Measurements from ENCODE around the gene TWIST2. TPM values are rescaled to one million over a fixed set of nuclear protein-coding genes. Genes with fewer than 3 reads are reported as not detected.

TWIST2 gene
- polyA plus RNA-seq, 1 donor from 2014 or later: not detected

- H3K9ac ChIP-seq (ENCODE audit: low read length): no peak overlapping the region
- H2AFZ ChIP-seq (ENCODE audit: low read depth, low read length): no peak overlapping the region
- no peaks in the 10 kb centered on the region for H4K20me1 ChIP-seq (ENCODE audit: insufficient read depth)
- H3K27ac ChIP-seq (ENCODE audit: low read length): no peak overlapping the region
- no peaks in the 10 kb centered on the region for H3K79me2 ChIP-seq (replicated peaks; ENCODE audit: insufficient read depth, low read length)
- no peak overlapping the region for H3K4me3 ChIP-seq (ENCODE audit: low read length)
- no peaks in the 10 kb centered on the region for H3K27me3 ChIP-seq (ENCODE audit: insufficient read depth, low read depth, low read length)
- TF ChIP-seq MXI1 (conservative IDR thresholded peaks at IDR 0.05; ENCODE audit: poor library complexity, severe bottlenecking) (no peak), EP300 (conservative IDR thresholded peaks at IDR 0.05; ENCODE audit: poor library complexity, severe bottlenecking) (no peak), EZH2 (IDR thresholded peaks at IDR 0.05; ENCODE audit: borderline replicate concordance, insufficient read depth, low read length, poor library complexity, severe bottlenecking) (no peak), POLR2AphosphoS5 (IDR thresholded peaks at IDR 0.05) (no peak), CTCF (IDR thresholded peaks at IDR 0.05; ENCODE audit: poor library complexity, severe bottlenecking) (no peak), REST (IDR thresholded peaks at IDR 0.05; ENCODE audit: borderline replicate concordance) (no peak), TAF1 (IDR thresholded peaks at IDR 0.05; ENCODE audit: low read depth) (no peak), RAD21 (conservative IDR thresholded peaks at IDR 0.05) (no peak), SMC3 (conservative IDR thresholded peaks at IDR 0.05; ENCODE audit: poor library complexity) (no peak)
- no peaks in the 10 kb centered on the region for H3K9me3 ChIP-seq (ENCODE audit: low read length)
- no peaks in the 10 kb centered on the region for H3K9me2 ChIP-seq (ENCODE audit: insufficient read depth, low read length)
- H3K36me3 ChIP-seq (ENCODE audit: insufficient read depth, low read length): no peaks in the 10 kb centered on the region
- H3K4me2 ChIP-seq (ENCODE audit: low read length): no peak overlapping the region
- no peaks in the 10 kb centered on the region for H3F3A ChIP-seq (ENCODE audit: insufficient read depth, low read length, poor library complexity, severe bottlenecking)
These were observed 66.7 kb downstream of the TWIST2 start for GRCh38 chr2:238914648-238915015.

- H4K20me1 ChIP-seq (ENCODE audit: insufficient read depth): no peaks in the 10 kb centered on the region
- no peak overlapping the region for H2AFZ ChIP-seq (ENCODE audit: low read depth, low read length)
These were observed 67.3 kb downstream of the TWIST2 start for GRCh38 chr2:238915196-238915595.

More at GRCh38 chr2:238915196-238915595, 67.3 kb downstream of the TWIST2 start:
- no peaks in the 10 kb centered on the region for H3F3A ChIP-seq (ENCODE audit: insufficient read depth, low read length, poor library complexity, severe bottlenecking)
- H3K27ac ChIP-seq (ENCODE audit: low read length): no peak overlapping the region
- no peaks in the 10 kb centered on the region for H3K27me3 ChIP-seq (ENCODE audit: insufficient read depth, low read depth, low read length)
- no peak overlapping the region for H3K9ac ChIP-seq (ENCODE audit: low read length)
- H3K9me3 ChIP-seq (ENCODE audit: low read length): no peaks in the 10 kb centered on the region
- H3K4me3 ChIP-seq (ENCODE audit: low read length): no peak overlapping the region
- H3K9me2 ChIP-seq (ENCODE audit: insufficient read depth, low read length): no peaks in the 10 kb centered on the region
- no peak overlapping the region for H3K4me2 ChIP-seq (ENCODE audit: low read length)
- no peak for TF ChIP-seq TAF1 (IDR thresholded peaks at IDR 0.05; ENCODE audit: low read depth)
- no peak for TF ChIP-seq POLR2AphosphoS5 (IDR thresholded peaks at IDR 0.05)
- no peak for TF ChIP-seq EP300 (conservative IDR thresholded peaks at IDR 0.05; ENCODE audit: poor library complexity, severe bottlenecking)
- no peak for TF ChIP-seq EZH2 (IDR thresholded peaks at IDR 0.05; ENCODE audit: borderline replicate concordance, insufficient read depth, low read length, poor library complexity, severe bottlenecking)
- TF ChIP-seq RAD21 (conservative IDR thresholded peaks at IDR 0.05): no peak
- TF ChIP-seq CTCF (IDR thresholded peaks at IDR 0.05; ENCODE audit: poor library complexity, severe bottlenecking): no peak
- TF ChIP-seq REST (IDR thresholded peaks at IDR 0.05; ENCODE audit: borderline replicate concordance): no peak
- no peak for TF ChIP-seq SMC3 (conservative IDR thresholded peaks at IDR 0.05; ENCODE audit: poor library complexity)
- TF ChIP-seq MXI1 (conservative IDR thresholded peaks at IDR 0.05; ENCODE audit: poor library complexity, severe bottlenecking): no peak
- no peaks in the 10 kb centered on the region for H3K79me2 ChIP-seq (replicated peaks; ENCODE audit: insufficient read depth, low read length)
- no peaks in the 10 kb centered on the region for H3K36me3 ChIP-seq (ENCODE audit: insufficient read depth, low read length)

All from neural cell (in vitro differentiated cells).